ENCODE results near the gene GLDN. TPM values are rescaled to one million over a fixed set of nuclear protein-coding genes. Genes with fewer than 3 reads are reported as not detected.

Gene GLDN
- polyA plus RNA-seq, 3 donors = 0.13 to 0.74 (median 0.24) TPM

DNA sequence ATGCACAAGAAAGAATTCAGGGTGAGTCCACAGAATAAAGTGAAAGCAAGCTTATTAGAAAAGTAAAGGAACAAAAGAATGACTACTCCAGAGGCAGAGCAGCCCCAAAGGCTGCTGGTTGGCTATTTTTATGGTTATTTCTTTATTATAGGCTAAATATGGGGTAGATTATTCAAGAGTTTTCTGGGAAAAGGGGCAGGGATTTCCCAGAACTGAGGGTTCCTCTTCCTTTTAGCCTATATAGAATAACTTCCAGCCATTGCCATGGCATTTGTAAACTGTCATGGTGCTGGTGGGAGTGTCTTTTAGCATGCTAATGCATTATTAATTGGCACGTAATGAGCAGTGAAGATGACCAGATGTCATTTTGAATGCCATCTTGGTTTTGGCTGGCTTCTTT lies 13.6 kb downstream of the GLDN start:
- DNase-seq (ENCODE audit: low read depth in 3 of 3, low spot score in 2 of 3) = no peak

- no peak for DNase-seq (ENCODE audit: low read depth in 3 of 3, low spot score in 2 of 3)
Measured at GRCh38 chr15:51356147-51356546, 14.7 kb downstream of the GLDN start.

- DNase-seq (ENCODE audit: low read depth in 3 of 3, low spot score in 2 of 3) = no peak
Measured at GRCh38 chr15:51356983-51357382, 15.5 kb downstream of the GLDN start.

- DNase-seq (ENCODE audit: low read depth in 3 of 3, low spot score in 2 of 3) = no peak
Measured at GRCh38 chr15:51359981-51360380, 18.5 kb downstream of the GLDN start.

DNA sequence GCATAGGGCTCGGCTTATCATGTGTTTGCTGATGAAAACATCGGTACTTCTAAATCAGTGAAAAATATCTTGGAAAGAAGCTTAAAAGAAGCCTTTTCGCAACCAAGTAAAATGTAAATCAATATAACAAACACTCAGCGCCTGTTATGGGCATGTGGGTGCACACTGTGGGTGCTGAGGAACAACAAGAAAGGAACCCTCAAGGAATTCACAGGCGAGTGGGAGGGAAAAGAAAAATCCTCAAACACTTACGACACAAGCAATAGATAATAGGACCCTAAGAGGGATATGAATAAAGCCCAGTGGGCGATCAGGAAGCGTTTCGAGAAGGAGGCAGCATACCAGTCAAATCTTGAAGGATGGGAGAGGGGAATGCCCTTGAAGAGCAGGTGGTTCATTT lies 21.9 kb downstream of the GLDN start:
- DNase-seq (ENCODE audit: low read depth in 3 of 3, low spot score in 2 of 3) = no peak

DNA sequence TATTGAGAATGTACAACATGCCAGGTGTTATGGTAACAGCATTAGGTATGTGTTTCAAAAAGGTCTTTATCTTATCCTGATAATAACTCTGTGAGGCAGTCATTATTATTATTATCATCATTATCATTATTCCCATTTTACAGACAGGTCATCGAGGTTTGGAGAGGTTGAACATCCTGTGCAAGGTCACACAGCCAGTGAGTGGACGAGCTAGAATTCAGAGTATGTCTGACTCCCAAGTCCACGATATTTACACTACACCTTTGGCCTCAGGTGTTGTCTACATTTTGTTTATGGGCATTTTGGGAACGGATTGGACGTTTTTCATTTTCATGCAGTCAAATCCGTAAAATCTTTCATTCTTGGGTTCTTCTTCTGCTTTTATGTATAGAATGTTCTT lies 24.0 kb downstream of the GLDN start:
- no peak for DNase-seq (ENCODE audit: low read depth in 3 of 3, low spot score in 2 of 3)

- DNase-seq (ENCODE audit: low read depth in 3 of 3, low spot score in 2 of 3) = no peak
Measured at GRCh38 chr15:51366071-51366470, 24.6 kb downstream of the GLDN start.

GRCh38 chr15:51366920-51367319 lies 25.5 kb downstream of the GLDN start:
- DNase-seq (ENCODE audit: low read depth in 3 of 3, low spot score in 2 of 3) = no peak

GRCh38 chr15:51367322-51367976 lies 26.0 kb downstream of the GLDN start:
- no peak for DNase-seq (ENCODE audit: low read depth in 3 of 3, low spot score in 2 of 3)

- no peak for DNase-seq (ENCODE audit: low read depth in 3 of 3, low spot score in 2 of 3)
Measured at GRCh38 chr15:51368307-51368706, 26.9 kb downstream of the GLDN start.

- no peak for DNase-seq (ENCODE audit: low read depth in 3 of 3, low spot score in 2 of 3)
Measured at GRCh38 chr15:51368751-51369450, 27.4 kb downstream of the GLDN start.

GRCh38 chr15:51369451-51369761 lies 28.0 kb downstream of the GLDN start:
- DNase-seq (ENCODE audit: low read depth in 3 of 3, low spot score in 2 of 3) = no peak

DNA sequence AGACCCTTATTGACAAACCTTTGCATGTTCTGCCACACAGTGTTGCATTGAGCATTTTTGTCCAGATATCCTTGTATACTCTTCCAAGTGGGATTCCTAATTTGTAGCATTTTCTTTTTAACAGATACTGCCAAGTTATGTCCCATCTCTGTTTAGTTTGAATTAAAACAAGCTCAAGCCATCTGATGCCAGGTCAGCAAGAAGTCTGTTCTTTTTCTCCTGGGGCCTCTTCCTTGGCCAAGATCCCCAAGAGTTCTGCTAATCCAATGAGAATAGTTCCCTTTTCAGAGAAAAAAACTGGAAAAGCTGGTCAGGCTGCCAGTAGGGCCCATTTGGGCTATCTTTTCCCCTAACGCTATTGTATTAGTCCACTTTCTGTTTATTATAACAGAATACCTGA lies 29.8 kb downstream of the GLDN start:
- no peak for DNase-seq (ENCODE audit: low read depth in 3 of 3, low spot score in 2 of 3)

GRCh38 chr15:51374131-51374530 lies 32.7 kb downstream of the GLDN start:
- no peak for DNase-seq (ENCODE audit: low read depth in 3 of 3, low spot score in 2 of 3)

DNA sequence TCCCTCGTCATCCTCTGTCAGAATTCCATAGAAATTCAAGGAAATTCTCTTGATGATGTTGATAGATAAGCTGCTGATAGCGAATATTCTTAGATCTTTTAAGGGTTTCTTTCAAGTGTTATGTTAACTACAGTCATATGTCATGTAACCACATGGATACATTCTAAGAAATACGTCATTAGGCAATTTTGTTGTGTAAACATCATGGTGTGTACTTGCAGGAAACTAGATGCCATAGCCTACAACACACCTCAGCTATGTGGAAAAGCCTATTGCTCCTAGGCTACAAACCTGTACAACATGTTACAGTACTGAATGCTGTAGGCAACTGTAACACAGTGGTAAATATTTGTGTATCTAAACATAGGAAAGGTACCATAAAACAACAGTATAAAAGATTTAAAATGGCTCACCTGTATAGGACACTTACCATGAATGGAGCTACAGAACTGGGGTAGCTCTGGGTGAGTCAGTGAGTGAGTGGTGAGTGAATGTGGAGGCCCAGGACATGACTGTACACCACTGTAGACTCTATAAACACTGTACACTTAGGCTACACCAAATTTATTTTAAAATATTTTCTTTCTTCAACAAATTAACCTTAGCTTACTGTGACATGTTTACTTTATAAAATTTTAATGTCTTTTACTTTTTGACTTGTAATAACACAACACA lies 34.6 kb downstream of the GLDN start:
- DNase-seq (ENCODE audit: low read depth in 3 of 3, low spot score in 2 of 3) = no peak

GRCh38 chr15:51377038-51377786 lies 35.8 kb downstream of the GLDN start:
- no peak for DNase-seq (ENCODE audit: low read depth in 3 of 3, low spot score in 2 of 3)

DNA sequence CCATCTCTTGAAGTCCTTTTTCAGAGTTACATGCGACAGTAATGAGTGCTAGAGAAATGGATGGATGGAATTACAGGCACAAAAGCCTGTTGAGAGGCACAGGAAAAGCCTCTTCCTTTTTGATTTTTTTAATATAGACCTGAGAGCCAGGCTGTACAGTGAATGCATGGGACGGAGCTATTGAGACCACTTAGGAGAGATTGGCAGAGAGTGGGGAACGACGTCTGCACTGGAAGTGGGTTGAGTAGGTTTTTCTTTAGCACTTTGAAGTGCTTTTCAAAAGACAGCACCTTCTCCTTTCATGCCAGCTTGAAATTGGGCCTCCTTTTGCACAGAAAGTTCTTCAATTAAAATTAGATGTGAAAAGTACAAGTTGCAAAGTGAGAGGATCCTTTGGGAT lies 37.0 kb downstream of the GLDN start:
- no peak for DNase-seq (ENCODE audit: low read depth in 3 of 3, low spot score in 2 of 3)

DNA sequence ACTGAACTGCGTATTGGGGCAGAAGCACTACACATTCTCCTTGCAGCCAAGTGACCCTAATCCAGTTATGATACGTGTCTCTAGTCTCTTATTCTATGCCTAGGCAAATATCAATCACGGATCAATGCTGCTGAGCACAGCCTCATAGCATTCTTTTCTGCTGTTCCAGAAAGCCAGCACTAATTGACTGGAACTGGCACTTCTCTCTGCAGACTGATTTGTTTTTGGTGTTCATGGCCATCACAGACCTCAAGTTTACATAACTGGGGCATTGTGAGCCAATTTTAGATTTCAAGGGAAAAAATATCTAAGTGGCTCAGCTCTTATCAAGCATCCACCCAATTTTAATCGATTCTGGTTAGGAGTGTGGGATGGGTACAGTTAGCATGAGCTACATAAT lies 37.9 kb downstream of the GLDN start:
- no peak for DNase-seq (ENCODE audit: low read depth in 3 of 3, low spot score in 2 of 3)

- peak in 2 of 3 donors; percentile 56 to 71 for DNase-seq (ENCODE audit: low read depth in 3 of 3, low spot score in 2 of 3)
Measured at GRCh38 chr15:51380999-51381806, 39.7 kb downstream of the GLDN start.

- DNase-seq (ENCODE audit: low read depth in 3 of 3, low spot score in 2 of 3) = peak in 1 of 3 donors; percentile 16
Measured at GRCh38 chr15:51382787-51383186, 41.3 kb downstream of the GLDN start.

- no peak for DNase-seq (ENCODE audit: low read depth in 3 of 3, low spot score in 2 of 3)
Measured at GRCh38 chr15:51386029-51386428, 44.6 kb downstream of the GLDN start.

Data from right renal cortex interstitium (tissue), 3 donors.